Forelimb muscle (tissue), 1 donor: ENCODE results near the gene FGF19. TPM values are rescaled to one million over a fixed set of nuclear protein-coding genes. Genes with fewer than 3 reads are reported as not detected.

Experiments
- DNase-seq: peaks from one replicate; pipeline ENCODE4 v3.0.0-alpha.2; 2013; ENCODE audit warnings: low read depth
- polyA plus RNA-seq: library from polyadenylated mRNA; unstranded; fragments of 120-200 nt; gene quantifications from one replicate; pipeline ENCODE4 v1.2.1, GENCODE V29; 2013; ENCODE audit not compliant: insufficient read length

Gene FGF19
- polyA plus RNA-seq, 1 donor, result 0.53 TPM

DNA sequence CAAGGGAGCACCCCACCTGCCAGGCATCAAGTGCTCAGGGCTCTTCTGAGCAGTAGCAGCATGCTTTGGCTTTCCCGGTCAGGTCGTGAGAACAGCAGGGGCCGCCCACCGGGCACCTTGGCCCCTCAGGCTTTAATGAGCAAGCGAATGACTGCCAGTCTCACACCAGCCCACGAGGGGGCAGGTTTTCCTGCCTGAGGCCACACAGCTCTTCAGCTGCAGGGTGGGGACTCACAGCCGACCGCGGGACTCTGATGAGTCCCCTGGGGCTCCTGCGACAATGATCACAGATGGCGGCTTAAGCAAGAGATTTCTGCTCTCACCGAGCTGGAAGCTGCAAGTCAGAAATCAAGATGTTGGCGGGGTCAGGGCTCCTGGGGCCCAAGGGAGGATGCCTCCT is 14.3 kb upstream of the FGF19 start:
- DNase-seq, result no peak

DNA sequence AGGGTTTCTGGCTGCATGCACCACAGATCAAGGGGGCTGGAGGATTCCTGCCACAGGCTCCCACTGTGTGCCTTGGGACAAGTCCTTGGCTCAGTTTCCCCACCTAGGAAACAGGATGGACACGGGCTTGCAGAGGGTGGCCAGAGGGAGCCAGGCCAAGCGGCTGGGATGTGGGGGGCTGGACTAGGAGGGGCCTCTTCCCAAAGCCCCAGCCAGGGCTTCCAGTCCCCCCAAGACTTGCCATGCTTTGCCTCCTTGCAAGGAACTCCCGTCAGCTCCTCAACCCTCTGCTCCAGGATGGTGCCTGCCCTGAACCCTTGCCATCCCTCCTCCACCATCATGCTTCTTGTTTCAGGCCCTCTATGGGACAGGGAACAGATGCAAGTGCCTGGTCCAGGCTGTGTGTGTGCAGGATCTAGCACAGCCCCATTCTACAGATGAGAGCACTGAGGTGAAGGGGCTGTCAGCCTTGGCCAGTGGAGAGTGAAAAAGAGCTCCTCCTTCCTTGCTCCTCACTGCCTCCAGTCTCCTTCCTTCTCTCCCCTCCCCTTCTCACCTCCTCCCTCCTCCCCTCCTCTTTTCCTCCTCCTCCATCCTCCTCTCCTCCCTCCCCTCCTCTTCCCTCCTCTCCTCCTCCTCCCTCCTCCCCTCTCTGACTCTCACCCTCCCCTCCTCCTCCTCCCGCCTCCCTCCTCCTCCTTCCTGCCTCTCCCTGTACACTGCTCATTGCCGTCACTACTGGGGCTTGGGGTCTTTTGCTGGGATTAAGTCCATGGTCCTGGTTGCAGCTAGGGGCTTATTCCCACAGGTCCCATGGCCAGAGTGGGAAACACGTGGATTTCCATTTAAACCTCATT is 13.3 kb upstream of the FGF19 start:
- no peak for DNase-seq

DNA sequence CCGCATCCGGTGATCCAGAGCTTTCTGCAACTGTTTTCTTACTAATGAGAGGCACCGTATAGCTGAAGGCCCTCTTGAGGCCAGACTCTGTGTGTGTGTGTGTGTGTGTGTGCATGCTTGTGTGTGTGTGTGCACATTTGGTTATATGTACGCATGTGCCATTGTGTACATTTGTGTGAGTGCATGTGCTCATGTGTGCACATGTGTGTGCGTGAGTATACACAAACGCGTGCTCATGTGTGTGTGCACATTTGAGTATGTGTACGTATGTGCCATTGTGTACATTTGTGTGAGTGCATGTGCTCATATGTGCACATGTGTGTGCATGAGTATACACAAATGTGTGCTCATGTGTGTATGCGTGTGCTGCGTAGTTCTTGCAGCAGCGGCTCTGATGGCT is 12.3 kb upstream of the FGF19 start:
- no peak for DNase-seq

DNA sequence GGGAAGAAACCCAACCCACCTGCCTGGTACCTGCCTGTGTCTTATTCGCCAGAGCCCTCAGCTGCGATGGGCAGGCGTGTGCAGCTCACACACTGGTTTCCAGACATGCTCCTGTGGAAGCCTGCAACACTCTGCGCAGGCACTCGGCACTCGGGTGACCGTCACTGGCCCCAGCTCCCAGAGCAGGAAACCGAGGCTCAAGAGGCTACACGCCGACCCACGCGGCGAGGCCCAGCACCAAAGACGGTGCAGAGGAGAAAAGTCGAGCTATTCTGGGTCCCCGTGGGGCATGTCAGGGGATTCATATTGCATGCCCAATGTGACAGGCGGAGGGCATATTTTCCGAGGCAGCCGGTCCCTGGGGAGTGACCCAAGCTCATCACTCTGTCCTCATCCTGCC is 11.6 kb upstream of the FGF19 start:
- DNase-seq, result no peak

DNA sequence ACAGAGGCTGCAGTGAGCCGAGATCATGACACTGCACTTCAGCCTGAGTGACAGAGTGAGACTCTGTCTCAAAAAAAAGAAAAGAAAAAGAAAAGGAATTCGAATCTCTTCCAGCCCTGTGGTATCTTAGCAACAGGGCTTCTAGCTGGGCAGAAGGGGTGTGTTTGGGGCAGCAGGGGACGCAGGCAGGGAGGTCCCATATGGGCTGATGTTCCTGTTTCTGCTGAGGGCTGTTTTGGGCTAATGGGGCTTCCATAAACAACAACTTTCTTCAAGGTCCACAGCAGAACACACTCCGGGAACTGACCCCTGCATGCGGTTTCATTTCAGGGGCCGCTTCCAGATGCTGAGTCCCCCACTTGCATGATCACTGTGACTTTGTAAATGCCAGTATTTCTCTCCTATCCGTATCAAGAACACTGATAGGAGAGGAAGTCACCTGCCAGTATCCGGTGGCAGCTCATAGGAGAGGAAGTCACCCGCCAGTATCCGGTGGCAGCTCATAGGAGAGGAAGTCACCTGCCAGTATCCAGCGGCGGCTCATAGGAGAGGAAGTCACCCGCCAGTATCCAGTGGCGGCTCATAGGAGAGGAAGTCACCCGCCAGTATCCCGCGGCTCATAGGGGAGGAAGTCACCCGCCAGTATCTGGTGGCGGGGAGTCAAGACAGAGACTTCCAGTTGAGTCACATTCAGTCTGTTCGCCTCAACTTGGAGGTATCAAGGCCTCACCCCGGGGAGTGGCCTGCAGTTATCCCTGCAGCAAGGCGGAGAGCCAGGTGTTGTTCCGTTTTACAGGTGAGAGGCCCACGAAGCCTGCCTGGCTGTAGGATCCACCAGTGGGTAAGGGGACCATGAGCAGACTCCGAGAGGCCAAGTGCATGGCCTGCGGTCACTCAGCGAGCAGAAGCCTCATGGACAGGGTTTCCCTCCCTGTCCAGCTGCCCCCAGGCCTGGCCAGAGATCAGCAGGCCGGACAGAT is 8.3 kb upstream of the FGF19 start:
- DNase-seq, result no peak

DNA sequence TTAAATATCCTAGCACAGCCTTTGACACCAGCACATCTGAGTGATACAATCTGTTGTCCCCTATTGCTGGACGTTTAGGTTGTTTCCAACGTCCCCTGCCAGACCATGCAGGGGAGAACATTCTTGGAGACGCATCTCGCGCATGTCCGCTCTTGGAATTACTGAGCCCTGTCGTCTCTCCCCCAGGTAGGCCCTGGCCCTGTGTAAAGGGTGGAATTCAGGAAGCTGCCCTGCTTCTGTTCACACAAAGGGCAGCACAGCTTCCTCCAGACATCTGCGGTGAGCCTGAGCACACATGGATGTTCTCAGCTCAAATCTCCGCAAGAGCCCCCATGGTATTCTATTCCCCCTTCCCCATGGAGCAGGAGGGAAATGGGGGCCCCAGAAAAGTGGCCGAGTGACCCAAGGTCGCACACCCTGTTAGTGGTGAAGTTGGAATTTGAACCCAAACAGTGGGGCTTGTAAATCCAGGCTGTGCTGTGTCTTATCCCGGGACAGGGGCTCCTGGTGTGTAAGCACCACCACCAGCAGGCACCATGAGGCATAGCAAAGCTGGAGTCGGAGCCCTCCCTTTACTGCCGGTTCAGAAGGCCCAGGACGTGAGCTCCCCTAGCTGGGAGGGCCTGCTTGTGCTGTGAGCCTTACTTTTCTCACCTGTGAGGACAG is 5.0 kb upstream of the FGF19 start:
- no peak for DNase-seq

DNA sequence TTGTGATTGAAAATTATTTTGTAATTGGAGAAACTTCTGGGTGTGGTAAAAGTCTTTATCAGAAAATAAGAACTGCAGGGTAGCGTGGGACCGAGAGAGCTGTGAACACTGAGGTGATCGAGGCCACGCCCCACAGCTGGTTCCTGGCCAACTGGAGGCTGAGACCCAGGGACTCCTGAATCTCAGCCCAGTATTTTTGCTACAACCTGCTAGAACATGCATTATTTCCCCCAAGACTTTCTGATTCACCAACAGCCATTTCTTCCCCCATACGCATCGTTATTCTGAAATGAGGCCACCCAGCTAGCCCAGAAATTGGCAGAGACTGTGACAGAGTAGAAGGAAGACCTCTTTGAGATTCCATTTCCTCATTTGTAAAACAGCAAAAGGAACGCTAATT is 3.4 kb upstream of the FGF19 start:
- DNase-seq, result no peak

DNA sequence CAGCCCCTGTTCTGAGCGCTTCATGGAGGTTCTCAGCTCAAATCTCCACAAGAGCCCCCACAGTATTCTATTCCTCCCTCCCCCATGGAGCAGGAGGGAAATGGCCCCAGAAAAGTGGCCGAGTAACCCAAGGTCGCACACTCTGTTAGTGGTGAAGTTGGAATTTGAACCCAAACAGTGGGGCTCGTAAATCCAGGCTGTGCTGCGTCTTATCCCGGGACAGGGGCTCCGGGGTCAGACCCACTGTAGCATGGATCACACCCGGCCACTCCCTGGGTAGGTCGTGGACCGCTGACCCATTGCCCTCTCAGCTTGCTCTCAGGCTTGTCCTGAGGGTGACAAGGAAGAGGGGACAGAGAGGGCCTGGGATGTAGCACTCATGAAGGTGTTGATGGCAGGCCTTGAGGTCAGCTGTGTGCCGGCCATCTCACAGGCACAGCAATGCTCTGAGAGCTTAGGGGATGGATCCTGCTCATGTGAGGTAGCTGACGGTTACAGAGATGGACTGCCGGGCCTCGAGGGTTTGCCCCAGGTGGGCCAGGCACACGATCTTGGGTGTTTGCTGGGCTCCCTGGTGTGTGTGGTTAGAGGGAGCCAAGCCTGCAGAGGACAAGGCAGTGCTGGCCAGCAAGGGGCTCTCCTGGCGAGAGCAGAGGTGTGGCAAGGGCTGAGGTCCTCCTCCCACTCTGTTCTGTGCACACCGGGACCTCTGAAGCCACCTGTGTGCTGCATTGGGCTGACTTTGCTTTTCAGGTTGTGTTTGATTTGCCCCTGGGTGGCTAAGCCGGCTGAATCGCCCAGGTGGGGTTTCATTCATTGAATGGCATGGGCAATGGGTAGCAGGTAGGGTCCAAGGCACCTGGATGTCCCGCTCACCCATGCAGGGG is 2.3 kb upstream of the FGF19 start:
- no peak for DNase-seq

DNA sequence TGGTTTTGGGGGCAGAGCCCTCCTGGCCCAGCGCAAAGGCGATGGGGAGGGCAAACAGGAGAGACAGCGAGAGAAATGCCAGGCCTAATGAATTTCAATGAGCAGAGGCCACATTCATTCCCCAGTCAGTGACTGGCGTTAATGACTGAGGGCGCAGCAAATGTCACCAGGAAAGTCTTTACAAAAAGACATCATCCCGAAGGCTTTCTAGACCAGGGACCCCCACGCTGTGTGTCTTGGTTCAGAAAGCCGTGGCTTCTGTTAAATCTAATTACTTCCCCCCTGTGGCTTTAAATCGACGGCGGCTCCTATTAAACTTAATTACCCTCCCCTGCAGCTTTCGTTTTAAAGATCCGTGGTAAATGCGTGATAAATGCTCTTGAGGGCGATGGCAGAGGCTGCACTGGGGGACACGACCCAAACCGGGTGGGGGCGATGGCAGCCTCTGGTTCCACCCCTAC is 1.6 kb upstream of the FGF19 start:
- DNase-seq, result no peak

DNA sequence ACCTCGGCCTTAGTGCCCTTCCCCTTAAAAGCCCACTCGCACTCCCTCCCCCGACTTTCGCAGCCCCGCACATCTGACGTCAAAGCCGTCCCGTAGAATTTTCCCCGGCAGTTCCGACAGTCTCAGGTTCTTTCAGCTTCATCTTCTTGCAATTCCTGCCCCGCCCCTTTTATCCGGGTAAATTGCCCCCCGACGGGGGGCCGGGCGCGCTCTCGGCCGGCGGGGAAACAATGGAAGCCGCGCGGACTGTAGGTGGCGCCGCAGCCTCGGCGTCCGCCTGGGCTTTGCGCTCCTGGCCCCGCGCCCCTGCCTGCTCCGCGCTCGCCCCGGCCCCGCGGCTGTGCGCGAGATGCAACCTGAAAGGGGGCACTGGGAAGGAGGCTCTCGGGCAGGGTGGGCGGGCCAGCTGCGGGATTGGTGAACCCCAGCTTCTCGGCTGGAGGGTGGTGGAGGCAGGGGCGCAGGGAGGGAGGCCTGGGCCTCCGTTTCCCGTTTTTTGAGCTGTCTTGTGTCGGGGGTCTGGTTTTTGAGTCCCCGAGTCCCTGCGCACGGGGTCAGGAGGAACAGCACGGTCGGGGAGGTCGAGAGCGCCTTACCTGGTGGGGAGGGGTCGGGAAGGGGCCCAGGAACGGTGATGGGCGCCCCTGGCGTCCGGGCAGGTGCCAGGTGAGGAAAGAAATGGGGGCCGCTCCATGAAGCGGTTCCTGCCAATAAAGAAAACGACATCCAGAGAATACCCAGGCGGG is 859 bp upstream of the FGF19 start:
- no peak for DNase-seq

DNA sequence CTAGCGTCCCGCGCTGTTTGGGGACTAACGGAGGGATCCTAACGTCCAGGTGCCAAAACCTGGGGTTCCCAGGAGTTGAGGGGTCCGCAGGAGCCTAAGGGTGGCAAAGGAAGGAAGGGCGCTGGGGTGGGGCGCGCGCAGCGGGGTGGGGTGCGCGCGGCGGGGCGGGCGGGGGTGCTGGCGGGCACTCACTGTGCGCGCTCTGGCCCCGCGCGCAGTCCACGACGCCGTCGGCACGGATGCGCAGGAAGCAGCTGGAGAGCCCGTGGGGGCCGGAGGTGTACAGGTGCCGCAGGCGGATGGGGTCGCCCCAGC is 412 bp downstream of the FGF19 start:
- DNase-seq, result no peak

DNA sequence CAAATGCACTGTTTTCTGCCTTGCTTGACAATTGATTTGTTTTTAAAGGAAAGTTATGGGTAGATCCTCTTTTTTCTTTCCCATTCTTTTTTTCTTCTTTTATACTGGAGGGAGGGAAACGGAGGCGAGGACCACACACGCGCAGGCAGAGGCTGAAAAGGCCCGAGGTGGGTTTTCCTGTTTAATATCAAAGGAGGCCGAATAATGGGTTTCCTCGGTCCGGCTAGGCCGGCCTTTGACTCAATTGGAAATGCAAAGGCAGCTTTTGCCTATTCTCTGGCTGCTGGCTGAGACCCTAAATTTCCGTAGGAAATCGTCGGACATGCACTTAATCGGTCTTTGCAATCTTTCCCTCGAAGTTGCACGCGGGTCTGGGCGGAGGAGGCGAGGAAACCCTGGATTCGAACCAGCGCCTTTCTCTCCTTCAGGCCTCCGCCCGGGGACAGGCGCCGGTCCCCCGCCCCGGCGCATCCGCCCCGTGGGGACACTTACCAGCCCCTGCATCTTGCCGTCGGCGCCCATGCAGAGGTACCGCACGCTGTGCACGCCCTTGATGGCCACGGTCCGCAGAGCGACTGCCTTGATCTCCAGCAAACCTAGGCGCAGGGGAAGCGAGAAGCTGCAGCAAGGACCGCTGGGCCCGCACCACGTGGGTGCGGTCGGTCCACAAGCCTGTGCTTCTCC is 911 bp downstream of the FGF19 start:
- no peak for DNase-seq

DNA sequence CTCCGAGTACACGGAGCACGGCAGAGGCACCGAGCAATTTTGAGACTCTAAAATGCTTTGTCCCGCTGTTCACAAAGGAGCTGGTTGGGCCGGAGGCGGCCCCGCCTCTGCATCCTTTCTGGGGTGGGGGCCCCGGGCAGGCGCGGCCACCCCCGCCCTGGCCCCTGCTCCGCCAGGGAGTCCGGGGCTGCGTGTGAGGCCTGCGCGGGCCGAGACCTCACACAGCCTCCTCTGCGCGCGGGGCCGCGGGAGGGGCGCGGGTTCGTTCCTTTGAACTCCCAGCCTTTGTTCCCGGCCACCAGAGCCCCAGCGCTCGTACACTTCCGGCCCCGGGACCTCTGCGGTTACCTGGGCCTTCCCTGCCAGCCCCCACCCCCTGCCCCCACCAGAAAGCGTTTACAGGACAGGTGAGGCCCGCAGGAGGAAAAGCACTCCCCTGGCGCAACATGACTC is 1.6 kb downstream of the FGF19 start:
- no peak for DNase-seq

DNA sequence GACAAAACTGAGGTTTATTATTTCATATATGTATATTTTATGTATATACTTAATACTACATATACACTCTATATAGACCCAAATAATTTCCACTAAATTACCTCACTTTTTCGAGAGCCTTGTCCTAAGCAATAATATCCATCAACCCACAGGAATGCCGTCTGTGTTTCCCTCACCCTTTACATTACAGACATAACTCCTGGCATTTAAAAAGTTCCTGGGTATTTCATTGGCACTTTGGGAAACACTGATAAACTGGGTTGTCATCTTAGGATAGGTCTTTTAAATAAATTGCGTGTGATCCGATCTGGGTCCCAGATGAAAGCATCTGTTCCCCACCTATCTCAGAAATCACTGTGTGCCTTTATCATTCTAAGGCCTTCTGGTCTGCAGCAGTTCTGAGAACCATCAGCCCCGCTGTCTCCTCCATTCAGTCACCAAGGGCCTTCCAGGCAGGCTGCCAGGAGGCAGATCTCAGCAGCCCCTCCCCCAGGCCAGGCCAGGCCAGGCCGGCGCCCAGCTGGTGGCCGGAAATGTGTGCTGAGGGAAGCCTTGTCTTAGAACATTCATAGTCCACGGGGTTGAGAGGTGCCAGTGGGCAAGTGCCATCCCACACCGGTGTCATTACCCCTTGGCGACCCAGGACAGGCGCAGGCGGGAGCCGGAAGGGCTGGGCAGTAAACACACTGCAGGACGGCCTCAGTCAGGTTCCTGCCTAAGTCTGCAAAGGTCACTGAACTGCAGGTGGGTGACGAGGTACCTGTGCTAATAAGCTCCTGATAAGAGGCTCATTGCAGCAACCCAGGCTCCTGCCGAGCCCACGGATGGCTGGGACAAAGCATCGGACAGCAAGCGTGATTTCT is 3.3 kb downstream of the FGF19 start:
- peak; percentile 47 for DNase-seq

DNA sequence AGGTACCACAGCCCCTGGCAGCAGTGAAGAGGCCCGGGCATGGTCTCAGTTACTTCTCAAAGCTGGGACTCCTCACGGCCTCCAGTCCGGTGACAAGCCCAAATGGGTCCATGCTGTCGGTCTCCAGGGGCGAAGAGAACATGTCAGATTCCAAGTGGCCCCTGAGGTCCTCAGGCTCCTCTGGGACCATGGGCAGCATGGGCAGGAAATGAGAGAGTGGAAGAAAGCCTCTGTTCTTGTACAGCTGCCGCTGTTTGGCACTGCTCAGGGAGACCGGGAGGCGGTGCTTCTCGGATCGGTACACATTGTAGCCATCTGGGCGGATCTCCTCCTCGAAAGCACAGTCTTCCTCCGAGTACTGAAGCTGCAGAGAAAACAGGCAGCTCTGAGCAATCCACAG is 4.6 kb downstream of the FGF19 start:
- no peak for DNase-seq

DNA sequence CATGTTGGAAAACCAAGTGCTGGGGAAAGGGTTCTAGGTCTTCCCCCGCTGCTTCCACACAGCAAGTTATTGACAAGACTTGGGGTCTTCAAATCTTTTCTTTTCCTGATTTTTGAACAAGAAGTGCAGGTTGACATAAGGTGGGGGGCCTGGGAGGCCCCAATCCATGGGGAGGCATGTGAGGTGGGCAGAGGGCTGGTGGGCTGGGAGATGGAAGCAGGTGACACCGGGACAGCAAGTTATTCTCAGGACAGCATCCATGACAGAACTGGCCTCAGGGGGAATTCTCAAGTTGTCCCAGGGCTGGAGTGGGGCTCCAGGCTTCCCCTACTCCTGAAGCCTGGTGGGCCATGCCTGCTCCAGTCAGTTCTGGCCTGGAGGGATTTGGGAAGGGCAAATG is 5.5 kb downstream of the FGF19 start:
- DNase-seq, result no peak

DNA sequence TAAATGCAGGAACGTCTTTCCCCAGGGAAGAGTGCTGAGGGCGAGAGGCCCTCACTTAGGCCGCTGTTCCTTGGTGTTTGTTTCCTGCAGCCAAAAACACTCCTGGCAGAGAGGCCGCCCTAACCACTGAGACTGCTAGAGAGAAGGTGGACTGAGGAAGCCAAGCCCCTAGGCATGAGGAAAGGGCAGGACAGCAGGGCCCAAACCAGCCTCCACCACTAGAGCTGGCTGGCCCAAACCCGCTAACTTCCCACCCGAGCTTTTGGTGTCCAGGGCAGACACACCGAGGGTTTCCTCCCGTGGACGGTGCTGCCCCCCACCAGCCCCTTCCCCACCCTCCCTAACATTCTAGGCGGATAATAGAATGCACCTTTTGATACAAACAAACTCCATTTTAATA is 6.0 kb downstream of the FGF19 start:
- DNase-seq, result no peak

DNA sequence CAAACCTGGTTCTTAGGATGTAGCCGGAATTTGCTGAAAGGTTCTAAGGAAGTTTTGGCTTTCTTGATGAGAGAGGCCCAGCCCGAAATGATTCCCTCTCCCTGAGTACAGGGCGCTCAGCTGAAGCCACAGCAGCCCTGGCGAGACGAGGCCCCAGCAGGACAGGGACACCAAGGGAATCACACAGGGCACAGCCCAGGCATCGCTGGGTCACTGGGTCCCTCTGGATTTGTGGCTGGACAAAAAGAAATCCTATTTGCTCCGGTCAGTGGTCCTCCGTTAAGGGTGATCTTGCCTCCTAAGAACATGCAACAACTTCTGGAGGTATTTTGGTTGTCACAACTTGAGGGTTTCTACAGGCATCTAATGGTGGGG is 6.4 kb downstream of the FGF19 start:
- DNase-seq, result no peak
